ENCODE results near the gene CA12.

- TF ChIP-seq NFIC (IDR thresholded peaks at IDR 0.05) (no peak), CBX8 (IDR thresholded peaks at IDR 0.05; ENCODE audit: borderline replicate concordance, extremely low read depth, low read depth, low read length, poor library complexity, severe bottlenecking) (no peak), ZBTB7A (IDR thresholded peaks at IDR 0.05; ENCODE audit: borderline replicate concordance, control insufficient read depth, low read depth, low read length) (no peak)
- TF ChIP-seq, protein P1, sequence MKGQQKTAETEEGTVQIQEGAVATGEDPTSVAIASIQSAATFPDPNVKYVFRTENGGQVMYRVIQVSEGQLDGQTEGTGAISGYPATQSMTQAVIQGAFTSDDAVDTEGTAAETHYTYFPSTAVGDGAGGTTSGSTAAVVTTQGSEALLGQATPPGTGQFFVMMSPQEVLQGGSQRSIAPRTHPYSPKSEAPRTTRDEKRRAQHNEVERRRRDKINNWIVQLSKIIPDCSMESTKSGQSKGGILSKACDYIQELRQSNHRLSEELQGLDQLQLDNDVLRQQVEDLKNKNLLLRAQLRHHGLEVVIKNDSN (CRISPR knock-in tag; IDR thresholded peaks at IDR 0.05): no peak
Measured at GRCh38 chr15:63330926-63331325, 50.7 kb downstream of the CA12 start.
